ENCODE data around the gene SLC35B2.

Gene SLC35B2

GRCh38 chr6:44264154-44265006 is 7.1 kb upstream of the SLC35B2 start:
- Mint-ChIP-seq H3K4me3 (peak overlapping the region; percentile 85 to 97 (median 92)), H3K36me3 (ENCODE audit: low read depth) (peaks cover 6% of the 10 kb centered on the region), H3K27me3 (ENCODE audit: low read depth) (peaks cover 21% of the 10 kb centered on the region), H3K9me3 (no peaks in the 10 kb centered on the region), H3K4me1 (peaks cover 34% of the 10 kb centered on the region), H3K27ac (peak overlapping the region; percentile 20 to 80 (median 71))
- no peak for TF ChIP-seq CTCF (IDR thresholded peaks at IDR 0.05; ENCODE audit: unreplicated experiment in 3 of 3)

GRCh38 chr6:44263354-44264100 is 6.2 kb upstream of the SLC35B2 start:
- Mint-ChIP-seq H3K27me3 (ENCODE audit: low read depth) (peaks cover 12% of the 10 kb centered on the region), H3K4me1 (peaks cover 34% of the 10 kb centered on the region), H3K9me3 (no peaks in the 10 kb centered on the region), H3K27ac (peak overlapping the region; percentile 20 to 72 (median 71)), H3K36me3 (ENCODE audit: low read depth) (peaks cover 9% of the 10 kb centered on the region), H3K4me3 (peak overlapping the region; percentile 85 to 97 (median 92))
- TF ChIP-seq CTCF (IDR thresholded peaks at IDR 0.05; ENCODE audit: unreplicated experiment in 3 of 3), result no peak

GRCh38 chr6:44262467-44263353 is 5.4 kb upstream of the SLC35B2 start:
- no peak for TF ChIP-seq CTCF (IDR thresholded peaks at IDR 0.05; ENCODE audit: unreplicated experiment in 3 of 3)
- Mint-ChIP-seq H3K36me3 (ENCODE audit: low read depth) (peaks cover 9% of the 10 kb centered on the region), H3K9me3 (no peaks in the 10 kb centered on the region), H3K4me3 (peak overlapping the region; percentile 85 to 97 (median 92)), H3K27ac (peak overlapping the region; percentile 20 to 72 (median 60)), H3K4me1 (peaks cover 35% of the 10 kb centered on the region), H3K27me3 (ENCODE audit: low read depth) (peaks cover 5% of the 10 kb centered on the region)

- Mint-ChIP-seq H3K4me3 (no peak overlapping the region), H3K36me3 (ENCODE audit: low read depth) (peaks cover 9% of the 10 kb centered on the region), H3K4me1 (peaks cover 38% of the 10 kb centered on the region), H3K9me3 (no peaks in the 10 kb centered on the region), H3K27me3 (ENCODE audit: low read depth) (peaks cover 5% of the 10 kb centered on the region), H3K27ac (no peak overlapping the region)
- TF ChIP-seq CTCF (IDR thresholded peaks at IDR 0.05; ENCODE audit: unreplicated experiment in 3 of 3), result no peak
These were observed 4.3 kb upstream of the SLC35B2 start for GRCh38 chr6:44261581-44261980.

GRCh38 chr6:44260451-44261297 is 3.3 kb upstream of the SLC35B2 start:
- H3K4me3 Mint-ChIP-seq, result peak overlapping the region; percentile 2 to 60 (median 57)
- peaks cover 46% of the 10 kb centered on the region for H3K4me1 Mint-ChIP-seq
- H3K9me3 Mint-ChIP-seq, result no peaks in the 10 kb centered on the region
- peaks cover 9% of the 10 kb centered on the region for H3K36me3 Mint-ChIP-seq (ENCODE audit: low read depth)
- no peak for TF ChIP-seq CTCF (IDR thresholded peaks at IDR 0.05; ENCODE audit: unreplicated experiment in 3 of 3)
- peaks cover 5% of the 10 kb centered on the region for H3K27me3 Mint-ChIP-seq (ENCODE audit: low read depth)
- peak overlapping the region in 2 of 3 experiments; percentile 0 to 13 for H3K27ac Mint-ChIP-seq

Data from nephron (organoid).